Measurements from ENCODE around the gene SPEN. TPM values are rescaled to one million over a fixed set of nuclear protein-coding genes. Genes with fewer than 3 reads are reported as not detected.

SPEN gene
- total and polyA plus RNA-seq, 9 of the 15 experiments (the other 6 are each of a cell fraction or from before 2014, with no cell fraction given): 5.7 to 87.5 (median 27.2) TPM

DNA sequence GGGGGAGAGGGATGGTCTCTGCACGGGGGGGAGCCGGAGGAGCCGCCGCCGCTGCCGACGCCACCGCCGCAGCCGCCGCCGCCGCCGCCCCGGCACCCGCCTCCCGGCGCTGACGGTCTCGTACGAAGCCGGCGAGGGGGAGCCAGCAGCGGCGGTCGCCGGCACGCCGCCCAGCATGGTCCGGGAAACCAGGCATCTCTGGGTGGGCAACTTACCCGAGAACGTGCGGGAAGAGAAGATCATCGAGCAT, 311 bp downstream of the SPEN start (continued):
- TF ChIP-seq, protein P1, sequence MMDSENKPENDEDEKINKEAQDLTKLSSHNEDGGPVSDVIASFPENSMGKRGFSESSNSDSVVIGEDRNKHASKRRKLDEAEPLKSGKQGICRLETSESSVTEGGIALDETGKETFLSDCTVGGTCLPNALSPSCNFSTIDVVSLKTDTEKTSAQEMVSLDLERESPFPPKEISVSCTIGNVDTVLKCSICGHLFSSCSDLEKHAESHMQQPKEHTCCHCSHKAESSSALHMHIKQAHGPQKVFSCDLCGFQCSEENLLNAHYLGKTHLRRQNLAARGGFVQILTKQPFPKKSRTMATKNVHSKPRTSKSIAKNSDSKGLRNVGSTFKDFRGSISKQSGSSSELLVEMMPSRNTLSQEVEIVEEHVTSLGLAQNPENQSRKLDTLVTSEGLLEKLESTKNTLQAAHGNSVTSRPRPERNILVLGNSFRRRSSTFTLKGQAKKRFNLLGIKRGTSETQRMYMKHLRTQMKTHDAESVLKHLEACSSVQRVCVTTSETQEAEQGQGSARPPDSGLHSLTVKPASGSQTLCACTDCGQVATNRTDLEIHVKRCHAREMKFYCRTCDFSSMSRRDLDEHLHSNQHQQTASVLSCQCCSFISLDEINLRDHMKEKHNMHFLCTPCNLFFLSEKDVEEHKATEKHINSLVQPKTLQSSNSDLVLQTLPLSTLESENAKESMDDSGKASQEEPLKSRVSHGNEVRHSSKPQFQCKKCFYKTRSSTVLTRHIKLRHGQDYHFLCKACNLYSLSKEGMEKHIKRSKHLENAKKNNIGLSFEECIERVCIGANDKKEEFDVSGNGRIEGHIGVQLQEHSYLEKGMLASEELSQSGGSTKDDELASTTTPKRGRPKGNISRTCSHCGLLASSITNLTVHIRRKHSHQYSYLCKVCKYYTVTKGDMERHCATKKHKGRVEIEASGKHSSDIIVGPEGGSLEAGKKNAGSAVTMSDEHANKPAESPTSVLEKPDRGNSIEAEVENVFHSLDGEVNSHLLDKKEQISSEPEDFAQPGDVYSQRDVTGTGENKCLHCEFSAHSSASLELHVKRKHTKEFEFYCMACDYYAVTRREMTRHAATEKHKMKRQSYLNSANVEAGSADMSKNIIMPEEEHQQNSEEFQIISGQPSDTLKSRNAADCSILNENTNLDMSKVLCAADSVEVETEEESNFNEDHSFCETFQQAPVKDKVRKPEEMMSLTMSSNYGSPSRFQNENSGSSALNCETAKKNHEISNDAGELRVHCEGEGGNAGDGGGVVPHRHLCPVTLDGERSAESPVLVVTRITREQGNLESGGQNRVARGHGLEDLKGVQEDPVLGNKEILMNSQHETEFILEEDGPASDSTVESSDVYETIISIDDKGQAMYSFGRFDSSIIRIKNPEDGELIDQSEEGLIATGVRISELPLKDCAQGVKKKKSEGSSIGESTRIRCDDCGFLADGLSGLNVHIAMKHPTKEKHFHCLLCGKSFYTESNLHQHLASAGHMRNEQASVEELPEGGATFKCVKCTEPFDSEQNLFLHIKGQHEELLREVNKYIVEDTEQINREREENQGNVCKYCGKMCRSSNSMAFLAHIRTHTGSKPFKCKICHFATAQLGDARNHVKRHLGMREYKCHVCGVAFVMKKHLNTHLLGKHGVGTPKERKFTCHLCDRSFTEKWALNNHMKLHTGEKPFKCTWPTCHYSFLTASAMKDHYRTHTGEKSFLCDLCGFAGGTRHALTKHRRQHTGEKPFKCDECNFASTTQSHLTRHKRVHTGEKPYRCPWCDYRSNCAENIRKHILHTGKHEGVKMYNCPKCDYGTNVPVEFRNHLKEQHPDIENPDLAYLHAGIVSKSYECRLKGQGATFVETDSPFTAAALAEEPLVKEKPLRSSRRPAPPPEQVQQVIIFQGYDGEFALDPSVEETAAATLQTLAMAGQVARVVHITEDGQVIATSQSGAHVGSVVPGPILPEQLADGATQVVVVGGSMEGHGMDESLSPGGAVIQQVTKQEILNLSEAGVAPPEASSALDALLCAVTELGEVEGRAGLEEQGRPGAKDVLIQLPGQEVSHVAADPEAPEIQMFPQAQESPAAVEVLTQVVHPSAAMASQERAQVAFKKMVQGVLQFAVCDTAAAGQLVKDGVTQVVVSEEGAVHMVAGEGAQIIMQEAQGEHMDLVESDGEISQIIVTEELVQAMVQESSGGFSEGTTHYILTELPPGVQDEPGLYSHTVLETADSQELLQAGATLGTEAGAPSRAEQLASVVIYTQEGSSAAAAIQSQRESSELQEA (IDR thresholded peaks at IDR 0.05; ENCODE audit: low read depth): no peak
- TF ChIP-seq DNMT1 (IDR thresholded peaks at IDR 0.05) (no peak), SNRNP70 (optimal IDR thresholded peaks at IDR 0.05; ENCODE audit: low read depth, low read length) (no peak), BRF1 (IDR thresholded peaks at IDR 0.05; ENCODE audit: borderline replicate concordance, extremely low read depth, insufficient read length) (no peak), RBM22 (IDR thresholded peaks at IDR 0.05; ENCODE audit: low read depth, low read length, poor library complexity, severe bottlenecking) (no peak), L3MBTL2 (IDR thresholded peaks at IDR 0.05) (0 out of 2 replicates have a peak, but pooled peaks have one; percentile 61), DIDO1 (tag; IDR thresholded peaks at IDR 0.05; ENCODE audit: low read depth) (no peak), HDAC1 (IDR thresholded peaks at IDR 0.05) (no peak), RFX5 (IDR thresholded peaks at IDR 0.05; ENCODE audit: low read depth, low read length) (no peak), CREBBP (IDR thresholded peaks at IDR 0.05; ENCODE audit: low read depth, low read length) (no peak), SPI1 (IDR thresholded peaks at IDR 0.05; ENCODE audit: borderline replicate concordance, low read depth, low read length) (no peak)
- TF ChIP-seq, protein P2, sequence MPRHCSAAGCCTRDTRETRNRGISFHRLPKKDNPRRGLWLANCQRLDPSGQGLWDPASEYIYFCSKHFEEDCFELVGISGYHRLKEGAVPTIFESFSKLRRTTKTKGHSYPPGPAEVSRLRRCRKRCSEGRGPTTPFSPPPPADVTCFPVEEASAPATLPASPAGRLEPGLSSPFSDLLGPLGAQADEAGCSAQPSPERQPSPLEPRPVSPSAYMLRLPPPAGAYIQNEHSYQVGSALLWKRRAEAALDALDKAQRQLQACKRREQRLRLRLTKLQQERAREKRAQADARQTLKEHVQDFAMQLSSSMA (CRISPR knock-in tag; IDR thresholded peaks at IDR 0.05): peak; percentile 45; the same call in 1 of the 2 replicates
- TF ChIP-seq, protein P3, sequence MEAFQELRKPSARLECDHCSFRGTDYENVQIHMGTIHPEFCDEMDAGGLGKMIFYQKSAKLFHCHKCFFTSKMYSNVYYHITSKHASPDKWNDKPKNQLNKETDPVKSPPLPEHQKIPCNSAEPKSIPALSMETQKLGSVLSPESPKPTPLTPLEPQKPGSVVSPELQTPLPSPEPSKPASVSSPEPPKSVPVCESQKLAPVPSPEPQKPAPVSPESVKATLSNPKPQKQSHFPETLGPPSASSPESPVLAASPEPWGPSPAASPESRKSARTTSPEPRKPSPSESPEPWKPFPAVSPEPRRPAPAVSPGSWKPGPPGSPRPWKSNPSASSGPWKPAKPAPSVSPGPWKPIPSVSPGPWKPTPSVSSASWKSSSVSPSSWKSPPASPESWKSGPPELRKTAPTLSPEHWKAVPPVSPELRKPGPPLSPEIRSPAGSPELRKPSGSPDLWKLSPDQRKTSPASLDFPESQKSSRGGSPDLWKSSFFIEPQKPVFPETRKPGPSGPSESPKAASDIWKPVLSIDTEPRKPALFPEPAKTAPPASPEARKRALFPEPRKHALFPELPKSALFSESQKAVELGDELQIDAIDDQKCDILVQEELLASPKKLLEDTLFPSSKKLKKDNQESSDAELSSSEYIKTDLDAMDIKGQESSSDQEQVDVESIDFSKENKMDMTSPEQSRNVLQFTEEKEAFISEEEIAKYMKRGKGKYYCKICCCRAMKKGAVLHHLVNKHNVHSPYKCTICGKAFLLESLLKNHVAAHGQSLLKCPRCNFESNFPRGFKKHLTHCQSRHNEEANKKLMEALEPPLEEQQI (IDR thresholded peaks at IDR 0.05): no peak
- TF ChIP-seq, protein P4, sequence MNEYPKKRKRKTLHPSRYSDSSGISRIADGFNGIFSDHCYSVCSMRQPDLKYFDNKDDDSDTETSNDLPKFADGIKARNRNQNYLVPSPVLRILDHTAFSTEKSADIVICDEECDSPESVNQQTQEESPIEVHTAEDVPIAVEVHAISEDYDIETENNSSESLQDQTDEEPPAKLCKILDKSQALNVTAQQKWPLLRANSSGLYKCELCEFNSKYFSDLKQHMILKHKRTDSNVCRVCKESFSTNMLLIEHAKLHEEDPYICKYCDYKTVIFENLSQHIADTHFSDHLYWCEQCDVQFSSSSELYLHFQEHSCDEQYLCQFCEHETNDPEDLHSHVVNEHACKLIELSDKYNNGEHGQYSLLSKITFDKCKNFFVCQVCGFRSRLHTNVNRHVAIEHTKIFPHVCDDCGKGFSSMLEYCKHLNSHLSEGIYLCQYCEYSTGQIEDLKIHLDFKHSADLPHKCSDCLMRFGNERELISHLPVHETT (CRISPR knock-in tag; conservative IDR thresholded peaks at IDR 0.05 in 1 of 2, IDR thresholded peaks at IDR 0.05 in 1 of 2): no peak; a peak in 1 of 4 replicates
- TF ChIP-seq, protein P5, sequence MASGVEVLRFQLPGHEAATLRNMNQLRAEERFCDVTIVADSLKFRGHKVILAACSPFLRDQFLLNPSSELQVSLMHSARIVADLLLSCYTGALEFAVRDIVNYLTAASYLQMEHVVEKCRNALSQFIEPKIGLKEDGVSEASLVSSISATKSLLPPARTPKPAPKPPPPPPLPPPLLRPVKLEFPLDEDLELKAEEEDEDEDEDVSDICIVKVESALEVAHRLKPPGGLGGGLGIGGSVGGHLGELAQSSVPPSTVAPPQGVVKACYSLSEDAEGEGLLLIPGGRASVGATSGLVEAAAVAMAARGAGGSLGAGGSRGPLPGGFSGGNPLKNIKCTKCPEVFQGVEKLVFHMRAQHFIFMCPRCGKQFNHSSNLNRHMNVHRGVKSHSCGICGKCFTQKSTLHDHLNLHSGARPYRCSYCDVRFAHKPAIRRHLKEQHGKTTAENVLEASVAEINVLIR (CRISPR knock-in tag; IDR thresholded peaks at IDR 0.05): no peak

Measured in K562 (cell line).